Left forelimb (tissue), 1 donor: ENCODE measurements around the gene NOTUM.

Experiments used
- DNase-seq: peaks from one replicate; pipeline ENCODE4 v3.0.0-alpha.2; 2018; ENCODE audit warnings: low spot score

NOTUM gene

GRCh38 chr17:81909966-81910839 is 50.8 kb downstream of the NOTUM start:
- DNase-seq: no peak

- DNase-seq: no peak
Measured at GRCh38 chr17:81909231-81909630, 51.8 kb downstream of the NOTUM start.

- no peak for DNase-seq
Measured at GRCh38 chr17:81908793-81909192, 52.2 kb downstream of the NOTUM start.

GRCh38 chr17:81907219-81908145 is 53.5 kb downstream of the NOTUM start:
- no peak for DNase-seq

- no peak for DNase-seq
Measured at GRCh38 chr17:81906476-81907218, 54.3 kb downstream of the NOTUM start.

GRCh38 chr17:81905993-81906392 is 55.0 kb downstream of the NOTUM start:
- DNase-seq: no peak

- DNase-seq: no peak
Measured at GRCh38 chr17:81905424-81905875, 55.5 kb downstream of the NOTUM start.

- no peak for DNase-seq
Measured at GRCh38 chr17:81904600-81905423, 56.2 kb downstream of the NOTUM start.

- DNase-seq: no peak
Measured at GRCh38 chr17:81903896-81904599, 56.9 kb downstream of the NOTUM start.

- no peak for DNase-seq
Measured at GRCh38 chr17:81903415-81903831, 57.6 kb downstream of the NOTUM start.

GRCh38 chr17:81902653-81903414 is 58.2 kb downstream of the NOTUM start:
- no peak for DNase-seq
